Urinary bladder (tissue), 4 donors: ENCODE data around the gene BOD1L1. TPM values are rescaled to one million over a fixed set of nuclear protein-coding genes. Genes with fewer than 3 reads are reported as not detected.

Source experiments
- DNase-seq: peaks from one replicate; pipeline ENCODE4 v3.0.0-alpha.2; 2015; ENCODE audit errors: extremely low spot score
- H3K27ac ChIP-seq: one replicate; pipeline ENCODE4 v1.5.1; 2013; ENCODE audit warnings: low read depth, mild to moderate bottlenecking, moderate library complexity
- H3K36me3 ChIP-seq: one replicate; pipeline ENCODE4 v1.6.1; 2013; ENCODE audit warnings: mild to moderate bottlenecking, moderate library complexity; ENCODE audit not compliant: insufficient read depth
- H3K4me1 ChIP-seq: one replicate; pipeline ENCODE4 v1.6.1; 2013; ENCODE audit warnings: mild to moderate bottlenecking, moderate library complexity; ENCODE audit not compliant: insufficient read depth
- H3K4me3 ChIP-seq: one replicate; pipeline ENCODE4 v1.5.1; 2013; ENCODE audit warnings: low read depth, low read length
- WGBS: extraction: QIAGEN DNeasy Blood & Tissue Kit; methylation state at CpG from one replicate; pipeline ENCODE4 v1.1.7; 2013; 5-methylcytosine and 5-hydroxymethylcytosine counted together
- polyA plus RNA-seq: library from polyadenylated mRNA; stranded (reverse); fragments of 200-250 nt; gene quantifications from one replicate; pipeline ENCODE4 v1.2.3, GENCODE V29; 2013
- total RNA-seq: library from RNA; depleted of rRNA; stranded (reverse); fragments of >200 nt; gene quantifications from one replicate; pipeline ENCODE4 v1.2.3, GENCODE V29; 2014
- donor health status: healthy with polysubstance abuse.
- donor health status: healthy.

BOD1L1 gene
- total and polyA plus RNA-seq, 2 donors: 19.0 to 66.0 TPM

DNA sequence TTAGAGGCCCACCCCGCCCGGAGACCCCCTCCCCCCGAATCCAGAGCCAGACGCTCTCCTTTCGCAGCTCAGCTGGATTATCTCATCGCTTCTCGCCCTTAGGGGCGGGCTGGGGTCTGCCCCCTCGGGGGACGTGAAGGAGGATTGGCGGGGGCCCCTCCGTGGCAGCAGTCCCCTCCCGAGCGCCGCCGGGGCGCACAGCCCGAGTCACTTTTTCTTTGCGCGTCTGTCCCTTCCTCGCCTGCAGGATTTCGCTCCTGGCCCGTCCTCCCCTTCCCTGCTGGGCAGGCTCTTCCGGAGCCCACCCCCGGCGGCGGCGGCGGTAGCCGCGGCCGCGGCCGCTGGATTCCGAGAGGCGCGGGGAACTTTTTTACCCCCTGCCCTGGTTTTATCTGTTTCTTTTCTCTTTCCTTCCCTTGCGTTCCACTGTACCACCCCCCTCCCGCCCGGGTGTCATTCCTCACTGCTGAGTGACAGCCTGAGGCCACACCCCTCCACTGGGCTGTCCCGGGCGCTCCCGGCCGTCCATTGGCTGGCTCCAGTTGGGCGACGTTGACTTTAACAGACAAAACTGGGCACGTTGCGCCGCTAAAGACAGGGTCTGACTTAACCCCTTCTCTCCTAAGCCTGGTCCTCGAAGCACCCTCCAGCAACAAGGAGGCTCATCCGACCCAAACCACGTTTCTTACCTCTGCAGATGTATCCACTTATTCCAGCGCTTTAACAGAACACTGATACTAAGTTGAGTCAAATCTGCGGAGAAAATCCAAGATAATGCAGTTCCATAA is 82.7 kb downstream of the BOD1L1 start:
- DNase-seq: peak; percentile 60
- peak overlapping the region; percentile 51 for H3K4me3 ChIP-seq
- H3K36me3 ChIP-seq: no peaks in the 10 kb centered on the region
- WGBS: 1% methylated on average over 54 of the region's 54 CpGs
- H3K4me1 ChIP-seq: peaks cover 2% of the 10 kb centered on the region
- H3K27ac ChIP-seq: no peak overlapping the region

GRCh38 chr4:13543839-13544605 is 83.5 kb downstream of the BOD1L1 start, which contains the start of gene NKX3-2:
Gene NKX3-2 (minus strand): TSS chr4:13544508. CDS start chr4:13544414, 94 bp downstream.
- H3K4me3 ChIP-seq: peak within 1 kb of the TSS; percentile 51
- WGBS: 2% methylated on average over 96 of the region's 96 CpGs
- H3K36me3 ChIP-seq: no peaks in the 10 kb centered on the region
- H3K27ac ChIP-seq: no peak within 1 kb of the TSS
- peaks cover 2% of the 10 kb centered on the region for H3K4me1 ChIP-seq
- no peak for DNase-seq

- Histone ChIP-seq H3K4me3 (peak overlapping the region; percentile 51), H3K4me1 (peaks cover 2% of the 10 kb centered on the region), H3K36me3 (no peaks in the 10 kb centered on the region), H3K27ac (no peak overlapping the region)
- WGBS: 44% methylated on average over 30 of the region's 30 CpGs
- no peak for DNase-seq
Observed at GRCh38 chr4:13543032-13543838, 84.3 kb downstream of the BOD1L1 start.

GRCh38 chr4:13542577-13543031 is 84.9 kb downstream of the BOD1L1 start:
- H3K36me3 ChIP-seq: no peaks in the 10 kb centered on the region
- H3K27ac ChIP-seq: no peak overlapping the region
- no peak overlapping the region for H3K4me3 ChIP-seq
- H3K4me1 ChIP-seq: peaks cover 2% of the 10 kb centered on the region
- DNase-seq: no peak
- 40% methylated on average over 27 of the region's 27 CpGs for WGBS

DNA sequence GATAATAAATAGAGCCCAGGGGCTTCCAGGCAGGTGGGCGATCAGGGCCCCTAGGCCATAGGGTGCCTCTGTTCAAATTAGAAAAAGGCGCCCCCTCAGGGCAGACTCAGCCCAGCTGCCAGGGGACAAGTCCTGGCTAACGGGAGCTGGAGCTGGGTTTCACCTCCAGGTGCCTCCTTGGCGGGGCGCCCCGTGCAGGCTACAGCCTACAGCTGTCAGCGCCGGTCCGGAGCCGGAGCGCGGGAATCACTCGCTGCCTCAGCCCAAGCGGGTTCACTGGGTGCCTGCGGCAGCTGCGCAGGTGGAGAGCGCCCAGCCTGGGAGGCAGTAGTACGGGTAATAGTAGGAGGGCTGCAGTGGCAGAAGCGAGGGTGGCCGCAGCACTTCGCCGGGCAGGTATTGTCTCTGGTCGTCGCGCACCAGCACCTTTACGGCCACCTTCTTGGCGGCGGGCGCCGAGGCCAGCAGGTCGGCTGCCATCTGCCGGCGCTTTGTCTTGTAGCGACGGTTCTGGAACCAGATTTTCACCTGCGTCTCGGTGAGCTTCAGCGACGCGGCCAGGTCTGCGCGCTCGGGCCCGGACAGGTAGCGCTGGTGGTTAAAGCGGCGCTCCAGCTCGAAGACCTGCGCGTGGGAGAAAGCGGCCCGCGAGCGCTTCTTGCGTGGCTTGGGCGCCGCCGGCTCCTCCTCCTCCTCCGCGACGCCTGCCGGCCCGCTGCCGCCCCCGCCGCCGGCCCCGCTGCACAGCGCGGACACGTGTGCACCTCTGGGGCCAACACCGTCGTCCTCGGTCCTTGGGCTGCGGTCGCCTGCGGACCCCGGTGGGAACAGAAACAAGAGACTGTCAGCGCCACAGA is 85.6 kb downstream of the BOD1L1 start:
- Histone ChIP-seq H3K4me1 (no peaks in the 10 kb centered on the region), H3K4me3 (peak overlapping the region; percentile 12), H3K27ac (no peak overlapping the region), H3K36me3 (no peaks in the 10 kb centered on the region)
- WGBS: 3% methylated on average over 79 of the region's 79 CpGs
- no peak for DNase-seq

GRCh38 chr4:13541176-13541604 is 86.3 kb downstream of the BOD1L1 start:
- H3K4me3 ChIP-seq: no peak overlapping the region
- H3K36me3 ChIP-seq: no peaks in the 10 kb centered on the region
- 29% methylated on average over 10 of the region's 10 CpGs for WGBS
- no peaks in the 10 kb centered on the region for H3K4me1 ChIP-seq
- no peak overlapping the region for H3K27ac ChIP-seq
- no peak for DNase-seq

GRCh38 chr4:13540446-13541175 is 86.9 kb downstream of the BOD1L1 start:
- Histone ChIP-seq H3K36me3 (no peaks in the 10 kb centered on the region), H3K4me3 (no peak overlapping the region), H3K27ac (no peak overlapping the region), H3K4me1 (no peaks in the 10 kb centered on the region)
- DNase-seq: no peak
- 21% methylated on average over 23 of the region's 23 CpGs for WGBS

GRCh38 chr4:13539619-13540445 is 87.7 kb downstream of the BOD1L1 start:
- no peak overlapping the region for H3K27ac ChIP-seq
- H3K36me3 ChIP-seq: no peaks in the 10 kb centered on the region
- no peaks in the 10 kb centered on the region for H3K4me1 ChIP-seq
- DNase-seq: no peak
- 10% methylated on average over 42 of the region's 42 CpGs for WGBS
- H3K4me3 ChIP-seq: no peak overlapping the region

DNA sequence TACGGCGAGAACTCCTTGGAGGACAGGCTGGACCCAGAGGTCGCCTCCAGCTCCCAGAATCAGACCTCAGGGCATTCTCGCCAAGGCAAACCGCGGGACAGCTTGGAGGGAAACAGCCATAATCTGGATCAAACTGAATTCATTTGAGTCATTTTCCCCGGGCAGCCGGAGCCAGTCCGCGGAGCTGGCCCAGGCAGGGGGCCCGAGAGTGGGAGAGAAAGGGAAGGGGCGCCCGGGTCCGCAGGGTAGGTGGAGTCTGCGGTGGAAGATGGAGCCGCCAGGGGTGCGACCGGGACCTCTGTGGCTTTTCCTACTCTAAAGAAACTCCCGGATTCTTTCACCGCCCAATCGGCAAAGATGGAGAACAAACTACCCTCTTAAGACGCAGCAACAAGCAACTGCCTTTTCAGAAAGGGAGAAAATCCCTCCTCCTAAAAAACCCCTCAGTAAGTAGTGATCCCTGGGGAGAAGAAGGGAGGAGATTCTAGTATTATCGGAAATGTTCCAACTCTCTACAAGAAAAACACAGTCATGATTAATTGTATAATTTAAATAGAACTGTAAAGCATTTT is 88.4 kb downstream of the BOD1L1 start:
- Histone ChIP-seq H3K4me1 (no peaks in the 10 kb centered on the region), H3K27ac (no peak overlapping the region), H3K4me3 (no peak overlapping the region), H3K36me3 (no peaks in the 10 kb centered on the region)
- no peak for DNase-seq
- 7% methylated on average over 23 of the region's 23 CpGs for WGBS

DNA sequence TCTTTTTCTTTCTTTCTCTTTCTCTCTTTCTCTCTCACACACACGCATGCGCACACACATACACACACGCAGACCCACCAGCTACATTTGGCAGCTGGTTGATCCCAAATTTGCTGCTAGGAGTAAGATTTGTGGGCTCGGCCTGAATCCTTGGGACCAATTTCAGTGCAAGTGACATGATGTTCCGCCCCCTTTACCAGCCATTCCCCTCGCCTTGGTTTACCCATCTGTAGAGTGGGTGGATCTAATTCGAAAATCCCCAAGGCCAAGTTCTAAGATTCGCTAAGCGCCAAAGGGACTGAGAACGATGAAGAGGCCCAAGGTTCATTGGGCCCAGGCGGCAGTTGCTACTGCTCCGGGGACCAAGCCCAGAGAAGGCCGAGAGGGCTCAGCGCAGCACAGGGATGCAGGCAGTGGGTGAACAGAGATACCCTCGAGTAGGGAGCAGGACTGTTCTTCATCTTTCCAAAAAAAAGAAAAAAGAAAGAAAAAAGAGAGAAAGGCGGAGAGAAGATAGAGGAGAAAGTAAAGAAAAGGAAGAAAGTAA is 89.0 kb downstream of the BOD1L1 start:
- Histone ChIP-seq H3K27ac (no peak overlapping the region), H3K4me3 (no peak overlapping the region), H3K36me3 (no peaks in the 10 kb centered on the region), H3K4me1 (no peaks in the 10 kb centered on the region)
- 17% methylated on average over 16 of the region's 16 CpGs for WGBS
- DNase-seq: no peak

DNA sequence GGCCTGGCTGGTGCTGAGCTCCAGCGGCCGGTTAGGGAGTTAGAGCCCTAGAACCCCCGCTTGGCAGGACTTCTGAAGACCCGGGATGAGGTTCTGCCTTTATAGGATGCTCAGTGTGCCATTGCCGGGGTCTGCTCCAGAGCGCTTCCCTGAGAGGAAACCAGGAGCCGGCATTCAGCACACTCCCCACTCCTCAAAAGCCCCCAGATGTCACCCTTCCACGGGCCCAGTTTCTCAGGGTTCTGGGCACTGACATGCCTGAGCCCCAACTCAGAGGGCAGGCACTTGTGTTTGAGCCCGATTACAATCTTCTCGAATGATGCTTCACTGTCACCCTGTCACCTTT is 89.7 kb downstream of the BOD1L1 start:
- H3K4me3 ChIP-seq: no peak overlapping the region
- no peak for DNase-seq
- H3K36me3 ChIP-seq: no peaks in the 10 kb centered on the region
- H3K4me1 ChIP-seq: no peaks in the 10 kb centered on the region
- 11% methylated on average over 10 of the region's 10 CpGs for WGBS
- no peak overlapping the region for H3K27ac ChIP-seq
